Trophoblast cell (in vitro differentiated cells and primary cell): ENCODE measurements around the gene SLC15A3.
A peak's percentile ranks its signal among the peaks of the same experiment; 100 is the strongest.

Experiments used
- DNase-seq, 2 donors: peaks; one replicate each; pipeline ENCODE4 v3.0.0-alpha.2; 2016
- H2AFZ ChIP-seq: 2 replicates; pipeline ENCODE4 v1.6.1; 2013; ENCODE audit warnings: low read length, moderate library complexity, mild to moderate bottlenecking; ENCODE audit not compliant: insufficient read depth, poor library complexity
- H2AK5ac ChIP-seq: 2 replicates; pipeline ENCODE4 v1.6.1; 2013; ENCODE audit warnings: mild to moderate bottlenecking, low read length
- H2BK120ac ChIP-seq: 2 replicates; pipeline ENCODE4 v1.6.1; 2013; ENCODE audit warnings: low read length, mild to moderate bottlenecking, moderate library complexity; ENCODE audit not compliant: insufficient read depth, poor library complexity
- H2BK12ac ChIP-seq: 2 replicates; pipeline ENCODE4 v1.6.1; 2013; ENCODE audit warnings: mild to moderate bottlenecking, low read length, moderate library complexity
- H2BK5ac ChIP-seq: 2 replicates; pipeline ENCODE4 v1.6.1; 2013; ENCODE audit warnings: low read length, low read depth, moderate library complexity, mild to moderate bottlenecking; ENCODE audit not compliant: poor library complexity
- H3K14ac ChIP-seq: 2 replicates; pipeline ENCODE4 v1.6.1; 2013; ENCODE audit warnings: mild to moderate bottlenecking, low read length
- H3K18ac ChIP-seq: 2 replicates; pipeline ENCODE4 v1.6.1; 2013; ENCODE audit warnings: mild to moderate bottlenecking, low read length
- H3K23ac ChIP-seq: 2 replicates; pipeline ENCODE4 v1.6.1; 2013; ENCODE audit warnings: low read length
- H3K27ac ChIP-seq: 2 replicates; pipeline ENCODE4 v1.5.1; 2013; ENCODE audit warnings: low read depth, mild to moderate bottlenecking, inconsistent platforms, low read length, moderate library complexity
- H3K27me3 ChIP-seq: 2 replicates; pipeline ENCODE4 v1.6.1; 2013; ENCODE audit warnings: inconsistent platforms, mild to moderate bottlenecking, low read length, moderate library complexity; ENCODE audit not compliant: insufficient read depth
- H3K36me3 ChIP-seq, 2 experiments: 1 replicate in 1 of 2; 2 replicates in 1 of 2; pipeline ENCODE4 v1.6.1; 2013; ENCODE audit warnings: low read length in 2 of 2, mild to moderate bottlenecking in 2 of 2, moderate library complexity in 1 of 2; ENCODE audit not compliant: insufficient read depth in 2 of 2, control insufficient read depth in 1 of 2
- H3K4ac ChIP-seq: 2 replicates; pipeline ENCODE4 v1.6.1; 2013; ENCODE audit warnings: low read depth, mild to moderate bottlenecking, low read length, moderate library complexity
- H3K4me1 ChIP-seq, 2 experiments: 1 replicate in 1 of 2; 2 replicates in 1 of 2; pipeline ENCODE4 v1.6.1; 2013; ENCODE audit warnings: low read length in 2 of 2, mild to moderate bottlenecking in 2 of 2, moderate library complexity in 1 of 2; ENCODE audit not compliant: insufficient read depth in 2 of 2, control insufficient read depth in 1 of 2
- H3K4me2 ChIP-seq: 2 replicates; pipeline ENCODE4 v1.6.1; 2013; ENCODE audit warnings: inconsistent platforms, mild to moderate bottlenecking, low read length, moderate library complexity
- H3K4me3 ChIP-seq: 2 replicates; pipeline ENCODE4 v1.5.1; 2013; ENCODE audit warnings: mild to moderate bottlenecking, low read depth, low read length, inconsistent platforms
- H3K79me1 ChIP-seq: one replicate; pipeline ENCODE4 v1.6.1; 2013; ENCODE audit warnings: low read length
- H3K79me2 ChIP-seq: 2 replicates; pipeline ENCODE4 v1.6.1; 2013; ENCODE audit warnings: low read length, mild to moderate bottlenecking; ENCODE audit not compliant: control insufficient read depth, insufficient read depth, poor library complexity
- H3K9ac ChIP-seq: 2 replicates; pipeline ENCODE4 v1.6.1; 2013; ENCODE audit warnings: mild to moderate bottlenecking, low read length
- H3K9me3 ChIP-seq: 2 replicates; pipeline ENCODE4 v1.6.1; 2013; ENCODE audit warnings: low read depth, mild to moderate bottlenecking, control low read depth, inconsistent platforms, low read length; ENCODE audit not compliant: insufficient read depth
- H4K12ac ChIP-seq: 2 replicates; pipeline ENCODE4 v1.6.1; 2013; ENCODE audit warnings: low read depth, mild to moderate bottlenecking, low read length, moderate library complexity
- H4K8ac ChIP-seq: 2 replicates; pipeline ENCODE4 v1.6.1; 2013; ENCODE audit warnings: low read depth, mild to moderate bottlenecking, low read length, moderate library complexity
- H4K91ac ChIP-seq: one replicate; pipeline ENCODE4 v1.6.1; 2013; ENCODE audit warnings: low read depth, mild to moderate bottlenecking, low read length, moderate library complexity
- WGBS: extraction: QIAGEN DNeasy Blood & Tissue Kit; methylation state at CpG from one replicate; pipeline ENCODE4 v1.1.7; 2013; ENCODE audit warnings: missing lambda C conversion rate; ENCODE audit not compliant: insufficient read length, insufficient coverage; ENCODE audit errors: extremely low coverage; 5-methylcytosine and 5-hydroxymethylcytosine counted together

SLC15A3 gene

DNA sequence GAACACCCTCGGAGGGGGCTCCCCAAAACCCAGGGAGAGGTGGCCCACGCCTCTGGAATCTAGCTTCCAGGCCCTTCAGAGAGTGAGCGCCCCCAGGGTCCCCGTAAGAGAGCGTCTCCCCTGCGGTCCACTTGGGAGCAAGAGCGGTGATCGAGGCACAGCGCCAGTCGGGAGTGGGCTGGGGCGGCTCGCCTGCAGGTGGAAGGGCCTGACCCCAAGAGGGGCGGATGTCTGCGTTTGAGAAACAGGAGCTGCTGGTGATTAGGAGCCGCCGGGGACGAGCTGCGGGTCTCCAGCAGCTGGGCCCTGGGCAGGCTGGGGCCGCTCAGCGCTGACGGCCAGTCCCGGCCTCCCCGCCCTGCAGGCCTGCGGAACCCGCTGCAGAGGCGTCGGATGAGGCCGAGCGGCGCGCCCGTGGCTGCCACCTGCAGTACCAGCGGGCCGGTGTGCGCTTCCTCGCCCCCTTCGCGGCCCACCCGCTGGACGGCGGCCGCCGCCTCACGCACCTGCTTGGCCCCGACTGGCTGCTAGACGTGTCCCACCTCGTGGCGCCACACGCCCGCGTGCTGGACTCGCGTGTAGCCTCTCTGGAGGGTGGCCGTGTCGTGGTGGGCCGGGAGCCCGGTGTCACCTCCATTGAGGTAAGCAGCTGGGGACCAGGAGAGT is 17.7 kb downstream of the SLC15A3 start:
- Histone ChIP-seq H2AK5ac (no peak overlapping the region), H3K79me2 (no peaks in the 10 kb centered on the region), H4K8ac (no peak overlapping the region), H3K27ac (no peak overlapping the region), H2BK120ac (no peak overlapping the region), H3K27me3 (no peaks in the 10 kb centered on the region), H2BK5ac (no peak overlapping the region), H3K4me1 (peaks cover 0 to 3% of the 10 kb centered on the region in 2 experiments), H3K9me3 (no peaks in the 10 kb centered on the region), H2AFZ (no peak overlapping the region), H3K4me2 (no peak overlapping the region), H3K4ac (no peak overlapping the region), H3K79me1 (no peaks in the 10 kb centered on the region), H3K14ac (no peak overlapping the region), H3K18ac (no peak overlapping the region), H3K23ac (no peak overlapping the region), H3K9ac (no peak overlapping the region), H2BK12ac (no peak overlapping the region), H4K91ac (no peak overlapping the region), H3K36me3 (peaks cover 70 to 76% of the 10 kb centered on the region in 2 experiments), H4K12ac (no peak overlapping the region), H3K4me3 (no peak overlapping the region)
- DNase-seq = peak in 1 of 2 donors; percentile 48
- WGBS = no CpG with 5 or more reads among the region's 57 CpGs

DNA sequence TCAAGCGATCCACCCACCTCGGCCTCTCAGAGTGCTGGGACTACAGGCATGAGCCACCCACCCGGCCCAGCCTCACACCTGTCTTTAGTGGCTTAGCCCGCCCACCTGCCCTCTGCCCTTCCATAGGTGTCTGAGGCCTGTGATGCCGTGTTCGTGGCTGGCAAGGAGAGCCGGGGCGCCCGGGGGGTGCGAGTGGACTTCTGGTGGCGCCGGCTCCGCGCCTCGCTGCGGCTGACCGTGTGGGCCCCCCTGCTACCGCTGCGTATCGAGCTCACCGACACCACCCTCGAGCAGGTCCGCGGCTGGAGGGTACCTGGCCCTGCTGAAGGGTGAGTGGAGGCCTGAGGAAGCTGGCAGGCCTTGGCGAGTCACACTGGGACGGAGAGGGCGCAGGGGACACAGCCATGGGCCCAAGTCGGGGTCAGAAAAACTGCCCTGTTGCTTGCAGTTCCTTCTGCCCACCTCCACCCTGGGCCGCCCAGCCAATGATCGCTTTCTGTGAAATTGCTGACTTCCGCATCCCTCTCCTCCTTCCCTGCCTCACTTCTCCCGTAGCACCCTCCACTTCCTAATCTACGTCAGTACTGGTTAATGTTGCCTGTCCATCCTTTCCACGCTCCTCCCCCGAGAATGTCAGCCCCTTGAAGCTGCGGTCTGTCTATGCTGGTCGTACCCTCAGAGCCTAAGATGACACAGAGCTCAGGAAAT is 18.4 kb downstream of the SLC15A3 start:
- Histone ChIP-seq H3K18ac (no peak overlapping the region), H3K4ac (no peak overlapping the region), H4K91ac (no peak overlapping the region), H2BK120ac (no peak overlapping the region), H2BK5ac (no peak overlapping the region), H3K27ac (no peak overlapping the region), H4K12ac (no peak overlapping the region), H3K4me2 (no peak overlapping the region), H3K4me3 (peak overlapping the region; percentile 35), H2AFZ (no peak overlapping the region), H2AK5ac (no peak overlapping the region), H3K79me2 (no peaks in the 10 kb centered on the region), H3K4me1 (peaks cover 0 to 2% of the 10 kb centered on the region in 2 experiments), H2BK12ac (no peak overlapping the region), H4K8ac (no peak overlapping the region), H3K14ac (no peak overlapping the region), H3K9me3 (no peaks in the 10 kb centered on the region), H3K36me3 (peaks cover 77 to 82% of the 10 kb centered on the region in 2 experiments), H3K79me1 (no peaks in the 10 kb centered on the region), H3K27me3 (no peaks in the 10 kb centered on the region), H3K23ac (no peak overlapping the region), H3K9ac (no peak overlapping the region)
- WGBS = no CpG with 5 or more reads among the region's 37 CpGs
- no peak for DNase-seq

DNA sequence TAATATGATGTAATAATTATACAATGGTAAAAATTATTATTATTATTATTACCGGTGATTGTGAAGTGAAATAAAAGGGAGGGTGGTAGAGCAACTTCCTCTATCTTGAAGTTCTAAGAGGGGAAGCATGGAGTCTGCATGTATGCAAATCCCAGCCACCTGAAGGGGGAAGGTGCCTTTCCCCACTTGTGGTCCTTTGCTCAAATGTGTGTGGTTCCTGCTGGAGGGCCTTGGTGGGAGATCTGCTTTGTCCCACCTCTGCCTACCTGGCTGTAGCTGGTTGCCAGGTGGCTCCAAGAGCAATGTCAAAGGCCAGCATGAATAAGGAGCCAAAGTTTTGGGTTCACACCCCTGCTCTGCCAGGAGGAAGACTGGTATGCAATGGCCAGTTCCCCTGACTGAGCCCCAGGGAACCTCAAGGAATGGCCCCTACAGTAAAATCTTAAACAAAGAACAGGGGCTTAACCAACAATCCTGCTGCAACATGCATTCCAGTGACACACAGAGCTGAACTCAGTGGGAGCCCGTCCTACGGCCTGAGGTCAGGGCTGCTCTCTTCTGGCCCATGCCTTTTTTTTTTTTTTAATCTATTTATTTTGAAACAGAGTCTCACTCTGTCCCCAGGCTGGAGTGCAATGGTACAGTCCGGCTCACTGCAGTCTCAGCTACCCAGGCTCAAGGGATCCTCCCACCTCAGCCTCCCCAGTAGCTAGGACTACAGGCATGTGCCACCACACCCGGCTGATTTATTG is 19.2 kb downstream of the SLC15A3 start:
- WGBS = no CpG with 5 or more reads among the region's 5 CpGs
- H3K36me3 ChIP-seq = peaks cover 82 to 88% of the 10 kb centered on the region in 2 experiments
- H3K4me2 ChIP-seq = no peak overlapping the region
- no peak overlapping the region for H3K27ac ChIP-seq
- H3K9me3 ChIP-seq = no peaks in the 10 kb centered on the region
- no peaks in the 10 kb centered on the region for H3K79me1 ChIP-seq
- no peak overlapping the region for H2AK5ac ChIP-seq
- H4K8ac ChIP-seq = no peak overlapping the region
- no peak overlapping the region for H3K18ac ChIP-seq
- no peaks in the 10 kb centered on the region for H3K27me3 ChIP-seq
- no peak overlapping the region for H4K12ac ChIP-seq
- no peak overlapping the region for H2BK12ac ChIP-seq
- peaks cover 0 to 2% of the 10 kb centered on the region in 2 experiments for H3K4me1 ChIP-seq
- H2BK120ac ChIP-seq = no peak overlapping the region
- no peak overlapping the region for H4K91ac ChIP-seq
- no peak overlapping the region for H3K14ac ChIP-seq
- H3K9ac ChIP-seq = no peak overlapping the region
- DNase-seq = no peak
- H2BK5ac ChIP-seq = no peak overlapping the region
- H2AFZ ChIP-seq = no peak overlapping the region
- H3K23ac ChIP-seq = no peak overlapping the region
- H3K79me2 ChIP-seq = no peaks in the 10 kb centered on the region
- no peak overlapping the region for H3K4ac ChIP-seq
- H3K4me3 ChIP-seq = no peak overlapping the region

DNA sequence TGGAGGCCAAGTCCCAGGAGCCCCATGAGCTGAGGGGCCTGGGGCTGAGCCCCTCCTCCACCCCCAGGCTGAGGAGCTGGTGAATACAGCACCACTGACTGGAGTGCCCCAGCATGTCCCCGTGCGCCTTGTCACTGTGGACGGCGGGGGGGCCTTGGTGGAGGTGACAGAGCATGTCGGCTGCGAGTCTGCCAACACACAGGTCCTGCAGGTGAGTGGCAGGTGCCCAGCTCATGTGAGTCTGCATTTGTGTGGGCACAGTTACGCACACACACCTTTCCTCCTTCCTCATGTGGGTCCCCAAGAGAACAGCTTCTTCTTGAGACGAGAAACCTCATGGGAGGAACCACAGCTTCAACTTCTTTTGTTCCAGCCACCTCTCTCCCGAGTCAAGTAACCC is 20.1 kb downstream of the SLC15A3 start:
- no peak overlapping the region for H4K91ac ChIP-seq
- no peak overlapping the region for H3K14ac ChIP-seq
- no peak overlapping the region for H3K4ac ChIP-seq
- H2BK5ac ChIP-seq = no peak overlapping the region
- H3K4me3 ChIP-seq = peak overlapping the region; percentile 14
- no peaks in the 10 kb centered on the region for H3K79me1 ChIP-seq
- H3K4me2 ChIP-seq = no peak overlapping the region
- H2AFZ ChIP-seq = no peak overlapping the region
- no peaks in the 10 kb centered on the region for H3K27me3 ChIP-seq
- no peak overlapping the region for H3K18ac ChIP-seq
- WGBS = no CpG with 5 or more reads among the region's 9 CpGs
- no peak overlapping the region for H3K23ac ChIP-seq
- no peak for DNase-seq
- H2BK120ac ChIP-seq = no peak overlapping the region
- peaks cover 87 to 92% of the 10 kb centered on the region in 2 experiments for H3K36me3 ChIP-seq
- H4K12ac ChIP-seq = no peak overlapping the region
- H2BK12ac ChIP-seq = no peak overlapping the region
- H3K9me3 ChIP-seq = no peaks in the 10 kb centered on the region
- H3K27ac ChIP-seq = no peak overlapping the region
- no peak overlapping the region for H4K8ac ChIP-seq
- H3K79me2 ChIP-seq = no peaks in the 10 kb centered on the region
- H3K4me1 ChIP-seq = peaks cover 0 to 2% of the 10 kb centered on the region in 2 experiments
- H2AK5ac ChIP-seq = no peak overlapping the region
- no peak overlapping the region for H3K9ac ChIP-seq
